Measurements from ENCODE around the gene TH.

TH gene

GRCh38 chr11:2171591-2172003 lies at the start of gene TH:
Gene TH (minus strand): TSS chr11:2171815. CDS start chr11:2171786, 29 bp downstream.
- no peak for DNase-seq

- DNase-seq, result no peak
Measured at GRCh38 chr11:2221024-2221423, 49.4 kb upstream of the TH start.

- no peak for DNase-seq
Measured at GRCh38 chr11:2220173-2220771, 48.7 kb upstream of the TH start.

- no peak for DNase-seq
Measured at GRCh38 chr11:2219318-2220017, 47.9 kb upstream of the TH start.

GRCh38 chr11:2218031-2218633 lies 46.5 kb upstream of the TH start:
- no peak for DNase-seq

GRCh38 chr11:2217211-2218030 lies 45.8 kb upstream of the TH start:
- no peak for DNase-seq

GRCh38 chr11:2216400-2217064 lies 44.9 kb upstream of the TH start:
- no peak for DNase-seq

- no peak for DNase-seq
Measured at GRCh38 chr11:2215561-2216399, 44.2 kb upstream of the TH start.

- no peak for DNase-seq
Measured at GRCh38 chr11:2215230-2215560, 43.6 kb upstream of the TH start.

GRCh38 chr11:2214527-2215229 lies 43.1 kb upstream of the TH start:
- DNase-seq, result no peak

GRCh38 chr11:2213890-2214526 lies 42.4 kb upstream of the TH start:
- no peak for DNase-seq

- DNase-seq, result peak; percentile 25
Measured at GRCh38 chr11:2213384-2213842, 41.8 kb upstream of the TH start.

GRCh38 chr11:2212411-2213251 lies 41.0 kb upstream of the TH start:
- DNase-seq, result no peak

- DNase-seq, result peak; percentile 77
Measured at GRCh38 chr11:2211113-2211971, 39.7 kb upstream of the TH start.

GRCh38 chr11:2210366-2211112 lies 38.9 kb upstream of the TH start:
- no peak for DNase-seq

- no peak for DNase-seq
Measured at GRCh38 chr11:2209900-2210321, 38.3 kb upstream of the TH start.

GRCh38 chr11:2209370-2209801 lies 37.8 kb upstream of the TH start:
- no peak for DNase-seq

All from NCI-H345 (cell line).